Measurements from ENCODE around the gene OSBPL9. TPM values are rescaled to one million over a fixed set of nuclear protein-coding genes. Genes with fewer than 3 reads are reported as not detected.

Gene OSBPL9
- total and polyA plus RNA-seq, 10 of the 15 experiments (the other 5 are each of a cell fraction or from before 2014, with no cell fraction given): 25.9 to 156 (median 108) TPM

DNA sequence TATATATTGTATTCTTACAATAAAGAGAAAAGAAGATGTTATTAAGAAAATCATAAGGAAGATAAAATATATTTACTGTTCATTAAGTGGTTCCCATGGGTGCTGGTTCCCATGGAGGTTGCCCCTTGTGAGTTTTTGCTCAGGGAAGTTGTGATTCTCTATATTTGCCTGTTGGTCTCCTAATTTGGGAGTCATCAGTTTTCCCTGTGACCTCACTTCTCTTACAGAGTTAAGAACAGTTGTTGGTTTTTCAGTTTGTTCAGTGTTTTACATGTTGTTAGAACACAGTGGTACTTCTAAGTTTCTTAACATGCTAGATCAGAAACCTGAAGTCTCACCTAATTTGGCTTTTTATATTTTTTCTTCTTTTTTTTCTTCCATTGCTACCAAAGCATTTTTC lies 109.2 kb downstream of the OSBPL9 start:
- in situ Hi-C loops (cut with MboI): no loop called here
- FAIRE-seq: no peak
- H3K4me2 ChIP-seq (ENCODE audit: control insufficient read depth, insufficient read depth): no peak overlapping the region; the same call in none of the 2 replicates
- H3K4me1 ChIP-seq (ENCODE audit: control insufficient read depth, insufficient read depth, low read length): peaks cover 26% of the 10 kb centered on the region
- ChIA-PET SMC1A (ENCODE audit: uncharacterized antibody, unreplicated experiment) (interaction anchor here (0.8 to 11.5 kb wide), 8 partner anchors 15 to 48 kb away, joined by 3 to 154 read pairs (median 8); no protein-coding TSS in a partner anchor), CTCF (interaction anchor here (1.2 to 4.7 kb wide), 5 partner anchors 12 to 49 kb away, joined by 3 to 27 read pairs (median 4); no protein-coding TSS in a partner anchor), POLR2A (interaction anchor here (0.6 to 10.0 kb wide), 6 partner anchors 14 to 213 kb away, joined by 3 to 99 read pairs (median 4); partner anchors contain the start of gene EPS15), RAD21 (ENCODE audit: unreplicated experiment) (interaction anchor here (0.9 to 4.2 kb wide), 10 partner anchors 11 to 237 kb away, joined by 3 to 50 read pairs (median 4); no protein-coding TSS in a partner anchor)
- H3K27me3 ChIP-seq (replicated peaks in 1 of 2; ENCODE audit: control insufficient read depth in 2 of 2, insufficient read depth in 2 of 2, low read length in 1 of 2): no peaks in the 10 kb centered on the region
- H3K79me2 ChIP-seq (ENCODE audit: control insufficient read depth, insufficient read depth, low read length): peaks cover 30% of the 10 kb centered on the region
- no peak for ATAC-seq
- 0 out of 2 replicates have a peak overlapping the region, but pooled peaks have one; percentile 5 for H2AFZ ChIP-seq (ENCODE audit: control insufficient read depth, low read depth, low read length)
- TF ChIP-seq NFIC (IDR thresholded peaks at IDR 0.05; ENCODE audit: low read depth, low read length): peak; percentile 0; the same call in 1 of the 2 replicates
- no peak for TF ChIP-seq ESRRA (IDR thresholded peaks at IDR 0.05; ENCODE audit: low read length)
- no peak for TF ChIP-seq TAF1 (IDR thresholded peaks at IDR 0.05; ENCODE audit: borderline replicate concordance, low read depth, low read length)
- H3K9ac ChIP-seq (ENCODE audit: control insufficient read depth, insufficient read depth, low read length): peak overlapping the region; percentile 28
- no peaks in the 10 kb centered on the region for H3K36me3 ChIP-seq (ENCODE audit: control insufficient read depth in 2 of 2, insufficient read depth in 2 of 2, low read length in 1 of 2)
- no peak for DNase-seq (ENCODE audit: low read depth, low spot score)
- H3K4me3 ChIP-seq: no peak overlapping the region
- BruUV-seq (replicated peaks): no TSS peak
- H3K9me3 ChIP-seq (replicated peaks; ENCODE audit: control insufficient read depth, insufficient read depth, low read length): no peaks in the 10 kb centered on the region
- intact Hi-C loops (cut with micrococcal nuclease; ENCODE audit: unreplicated experiment): loop anchor here (5.0 kb wide), 1 partner anchor 49 kb away; no protein-coding TSS in a partner anchor
- H3K27ac ChIP-seq (ENCODE audit: control insufficient read depth, insufficient read depth): peak overlapping the region; percentile 95
- H4K20me1 ChIP-seq (ENCODE audit: control insufficient read depth, insufficient read depth): no peaks in the 10 kb centered on the region

DNA sequence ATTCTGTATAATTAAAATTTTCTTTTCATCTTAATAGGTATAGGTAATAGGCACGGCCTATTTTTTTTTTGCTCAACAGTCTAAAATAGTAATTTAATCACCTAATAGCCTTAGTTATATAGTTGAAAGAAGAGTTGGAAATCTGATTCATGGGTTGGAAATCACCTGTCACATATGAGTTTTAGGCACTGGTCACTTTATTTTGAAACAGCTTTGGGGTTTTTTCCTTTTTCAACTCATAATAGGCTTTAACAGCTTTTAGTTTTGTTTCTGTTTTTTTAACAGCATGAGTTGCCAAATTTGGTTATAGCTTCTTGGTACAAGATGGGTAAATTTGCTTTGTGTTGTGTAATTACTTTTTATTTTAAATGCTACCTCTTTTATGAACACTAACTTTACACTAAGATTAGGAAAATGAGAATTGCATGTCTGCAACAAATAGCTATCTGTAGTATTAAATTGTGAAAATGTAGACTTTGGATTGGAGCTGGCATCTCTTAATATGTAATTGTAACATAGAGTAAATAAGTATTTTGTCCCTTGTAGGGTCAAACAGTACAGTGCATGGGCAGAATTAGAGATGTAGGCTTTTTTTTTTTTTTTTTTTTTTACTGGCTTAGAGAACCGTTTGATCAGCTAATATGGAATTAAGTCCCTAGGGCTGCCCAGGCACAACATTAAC lies 109.8 kb downstream of the OSBPL9 start:
- FAIRE-seq: peak; percentile 23
- ChIA-PET POLR2A (interaction anchor here (0.5 to 10.0 kb wide), 14 partner anchors 8 to 330 kb away, joined by 3 to 99 read pairs (median 4); partner anchors contain the start of genes BTF3L4 and EPS15), RAD21 (ENCODE audit: unreplicated experiment) (interaction anchor here (0.6 to 4.2 kb wide), 14 partner anchors 11 to 460 kb away, joined by 3 to 50 read pairs (median 4); no protein-coding TSS in a partner anchor), SMC1A (ENCODE audit: uncharacterized antibody, unreplicated experiment) (interaction anchor here (0.6 to 11.5 kb wide), 16 partner anchors 9 to 317 kb away, joined by 3 to 154 read pairs (median 4); no protein-coding TSS in a partner anchor), CTCF (interaction anchor here (0.6 to 4.7 kb wide), 4 partner anchors 12 to 152 kb away, joined by 3 to 27 read pairs (median 6); no protein-coding TSS in a partner anchor)
- H3K9me3 ChIP-seq (replicated peaks; ENCODE audit: control insufficient read depth, insufficient read depth, low read length): no peaks in the 10 kb centered on the region
- no peaks in the 10 kb centered on the region for H3K36me3 ChIP-seq (ENCODE audit: control insufficient read depth in 2 of 2, insufficient read depth in 2 of 2, low read length in 1 of 2)
- peak overlapping the region; percentile 5; the same call in 1 of the 2 replicates for H2AFZ ChIP-seq (ENCODE audit: control insufficient read depth, low read depth, low read length)
- no peaks in the 10 kb centered on the region for H4K20me1 ChIP-seq (ENCODE audit: control insufficient read depth, insufficient read depth)
- ATAC-seq: peak; percentile 8
- WGBS (ENCODE audit: insufficient coverage, insufficient replicate concordance, low lambda C conversion rate, missing lambda C conversion rate): 5% methylated on average over 2 of the region's 2 CpGs
- no peaks in the 10 kb centered on the region for H3K27me3 ChIP-seq (replicated peaks in 1 of 2; ENCODE audit: control insufficient read depth in 2 of 2, insufficient read depth in 2 of 2, low read length in 1 of 2)
- BruUV-seq (replicated peaks): no TSS peak
- peak; percentile 43 for DNase-seq (ENCODE audit: low read depth, low spot score)
- H3K79me2 ChIP-seq (ENCODE audit: control insufficient read depth, insufficient read depth, low read length): peaks cover 35% of the 10 kb centered on the region
- peaks cover 26% of the 10 kb centered on the region for H3K4me1 ChIP-seq (ENCODE audit: control insufficient read depth, insufficient read depth, low read length)
- H3K27ac ChIP-seq (ENCODE audit: control insufficient read depth, insufficient read depth): peak overlapping the region; percentile 95
- intact Hi-C loops (cut with micrococcal nuclease; ENCODE audit: unreplicated experiment): loop anchor here (5.0 kb wide), 1 partner anchor 49 kb away; no protein-coding TSS in a partner anchor
- peak overlapping the region; percentile 73 for H3K4me2 ChIP-seq (ENCODE audit: control insufficient read depth, insufficient read depth)
- peak overlapping the region; percentile 28; the same call in 1 of the 2 replicates for H3K9ac ChIP-seq (ENCODE audit: control insufficient read depth, insufficient read depth, low read length)
- peak overlapping the region; percentile 18; the same call in 1 of the 2 replicates for H3K4me3 ChIP-seq
- in situ Hi-C loops (cut with MboI): no loop called here
- TF ChIP-seq, protein P1, sequence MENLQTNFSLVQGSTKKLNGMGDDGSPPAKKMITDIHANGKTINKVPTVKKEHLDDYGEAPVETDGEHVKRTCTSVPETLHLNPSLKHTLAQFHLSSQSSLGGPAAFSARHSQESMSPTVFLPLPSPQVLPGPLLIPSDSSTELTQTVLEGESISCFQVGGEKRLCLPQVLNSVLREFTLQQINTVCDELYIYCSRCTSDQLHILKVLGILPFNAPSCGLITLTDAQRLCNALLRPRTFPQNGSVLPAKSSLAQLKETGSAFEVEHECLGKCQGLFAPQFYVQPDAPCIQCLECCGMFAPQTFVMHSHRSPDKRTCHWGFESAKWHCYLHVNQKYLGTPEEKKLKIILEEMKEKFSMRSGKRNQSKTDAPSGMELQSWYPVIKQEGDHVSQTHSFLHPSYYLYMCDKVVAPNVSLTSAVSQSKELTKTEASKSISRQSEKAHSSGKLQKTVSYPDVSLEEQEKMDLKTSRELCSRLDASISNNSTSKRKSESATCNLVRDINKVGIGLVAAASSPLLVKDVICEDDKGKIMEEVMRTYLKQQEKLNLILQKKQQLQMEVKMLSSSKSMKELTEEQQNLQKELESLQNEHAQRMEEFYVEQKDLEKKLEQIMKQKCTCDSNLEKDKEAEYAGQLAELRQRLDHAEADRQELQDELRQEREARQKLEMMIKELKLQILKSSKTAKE (IDR thresholded peaks at IDR 0.05; ENCODE audit: low read depth, poor library complexity, severe bottlenecking): peak; percentile 44
- TF ChIP-seq, protein P2, sequence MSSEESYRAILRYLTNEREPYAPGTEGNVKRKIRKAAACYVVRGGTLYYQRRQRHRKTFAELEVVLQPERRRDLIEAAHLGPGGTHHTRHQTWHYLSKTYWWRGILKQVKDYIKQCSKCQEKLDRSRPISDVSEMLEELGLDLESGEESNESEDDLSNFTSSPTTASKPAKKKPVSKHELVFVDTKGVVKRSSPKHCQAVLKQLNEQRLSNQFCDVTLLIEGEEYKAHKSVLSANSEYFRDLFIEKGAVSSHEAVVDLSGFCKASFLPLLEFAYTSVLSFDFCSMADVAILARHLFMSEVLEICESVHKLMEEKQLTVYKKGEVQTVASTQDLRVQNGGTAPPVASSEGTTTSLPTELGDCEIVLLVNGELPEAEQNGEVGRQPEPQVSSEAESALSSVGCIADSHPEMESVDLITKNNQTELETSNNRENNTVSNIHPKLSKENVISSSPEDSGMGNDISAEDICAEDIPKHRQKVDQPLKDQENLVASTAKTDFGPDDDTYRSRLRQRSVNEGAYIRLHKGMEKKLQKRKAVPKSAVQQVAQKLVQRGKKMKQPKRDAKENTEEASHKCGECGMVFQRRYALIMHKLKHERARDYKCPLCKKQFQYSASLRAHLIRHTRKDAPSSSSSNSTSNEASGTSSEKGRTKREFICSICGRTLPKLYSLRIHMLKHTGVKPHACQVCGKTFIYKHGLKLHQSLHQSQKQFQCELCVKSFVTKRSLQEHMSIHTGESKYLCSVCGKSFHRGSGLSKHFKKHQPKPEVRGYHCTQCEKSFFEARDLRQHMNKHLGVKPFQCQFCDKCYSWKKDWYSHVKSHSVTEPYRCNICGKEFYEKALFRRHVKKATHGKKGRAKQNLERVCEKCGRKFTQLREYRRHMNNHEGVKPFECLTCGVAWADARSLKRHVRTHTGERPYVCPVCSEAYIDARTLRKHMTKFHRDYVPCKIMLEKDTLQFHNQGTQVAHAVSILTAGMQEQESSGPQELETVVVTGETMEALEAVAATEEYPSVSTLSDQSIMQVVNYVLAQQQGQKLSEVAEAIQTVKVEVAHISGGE (CRISPR knock-in tag; IDR thresholded peaks at IDR 0.05): no peak
- TF ChIP-seq, protein P3, sequence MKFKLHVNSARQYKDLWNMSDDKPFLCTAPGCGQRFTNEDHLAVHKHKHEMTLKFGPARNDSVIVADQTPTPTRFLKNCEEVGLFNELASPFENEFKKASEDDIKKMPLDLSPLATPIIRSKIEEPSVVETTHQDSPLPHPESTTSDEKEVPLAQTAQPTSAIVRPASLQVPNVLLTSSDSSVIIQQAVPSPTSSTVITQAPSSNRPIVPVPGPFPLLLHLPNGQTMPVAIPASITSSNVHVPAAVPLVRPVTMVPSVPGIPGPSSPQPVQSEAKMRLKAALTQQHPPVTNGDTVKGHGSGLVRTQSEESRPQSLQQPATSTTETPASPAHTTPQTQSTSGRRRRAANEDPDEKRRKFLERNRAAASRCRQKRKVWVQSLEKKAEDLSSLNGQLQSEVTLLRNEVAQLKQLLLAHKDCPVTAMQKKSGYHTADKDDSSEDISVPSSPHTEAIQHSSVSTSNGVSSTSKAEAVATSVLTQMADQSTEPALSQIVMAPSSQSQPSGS (IDR thresholded peaks at IDR 0.05; ENCODE audit: low read length): 0 out of 2 replicates have a peak, but pooled peaks have one; percentile 35
